GM19372 (cell line): Measurements from ENCODE around the gene KIFAP3.

Source experiments
- ATAC-seq: cut with Tn5 transposase; IDR thresholded peaks from one replicate; pipeline ENCODE4 v1.9.1; 2021; ENCODE audit warnings: mild to moderate bottlenecking, low read depth, moderate library complexity; ENCODE audit not compliant: unreplicated experiment

The KIFAP3 gene

DNA sequence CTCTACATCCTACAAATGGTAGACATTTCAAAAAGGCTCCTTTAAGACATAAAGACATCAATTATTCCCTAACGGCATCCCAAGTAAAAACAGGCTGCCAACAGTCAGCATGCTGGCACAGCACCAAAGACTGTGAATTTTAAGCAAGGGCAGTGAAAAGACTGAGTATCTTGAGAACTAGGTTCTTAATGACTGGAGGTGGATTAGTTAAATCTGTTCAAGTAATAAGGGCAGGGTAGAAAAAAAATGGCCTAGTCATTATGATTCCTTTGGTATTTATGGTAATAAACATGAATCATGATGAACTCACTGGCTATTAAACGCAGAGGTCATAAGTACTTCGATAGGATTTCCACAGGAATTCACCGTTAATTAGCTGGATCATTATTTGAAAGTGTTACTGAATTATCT is 75.2 kb downstream of the KIFAP3 start:
- no peak for ATAC-seq

GRCh38 chr1:169995993-169996392 is 78.5 kb downstream of the KIFAP3 start:
- ATAC-seq: no peak

DNA sequence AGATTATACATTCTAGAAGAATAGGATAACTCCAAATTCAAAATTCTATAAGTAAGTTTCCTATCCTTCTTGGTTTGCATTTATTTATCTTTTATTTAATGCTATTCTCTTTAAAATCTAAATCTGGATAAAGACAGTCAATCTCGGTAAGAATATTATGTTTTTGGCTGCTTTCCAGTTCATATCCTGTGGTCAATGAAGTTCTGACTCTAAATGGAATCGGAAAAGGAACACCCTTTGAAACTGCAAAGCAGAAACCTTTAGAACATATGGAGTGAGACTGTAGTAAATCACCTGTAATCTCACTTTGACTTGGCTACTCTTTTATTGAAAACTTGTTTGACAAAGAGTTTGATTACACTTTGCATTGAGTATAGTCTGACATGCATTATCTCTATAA is 85.2 kb downstream of the KIFAP3 start:
- ATAC-seq: no peak

- no peak for ATAC-seq
Measured at GRCh38 chr1:169985757-169986156, 88.7 kb downstream of the KIFAP3 start.

GRCh38 chr1:169974067-169974466 is 100.4 kb downstream of the KIFAP3 start:
- no peak for ATAC-seq

GRCh38 chr1:169970114-169970513 is 104.4 kb downstream of the KIFAP3 start:
- no peak for ATAC-seq

DNA sequence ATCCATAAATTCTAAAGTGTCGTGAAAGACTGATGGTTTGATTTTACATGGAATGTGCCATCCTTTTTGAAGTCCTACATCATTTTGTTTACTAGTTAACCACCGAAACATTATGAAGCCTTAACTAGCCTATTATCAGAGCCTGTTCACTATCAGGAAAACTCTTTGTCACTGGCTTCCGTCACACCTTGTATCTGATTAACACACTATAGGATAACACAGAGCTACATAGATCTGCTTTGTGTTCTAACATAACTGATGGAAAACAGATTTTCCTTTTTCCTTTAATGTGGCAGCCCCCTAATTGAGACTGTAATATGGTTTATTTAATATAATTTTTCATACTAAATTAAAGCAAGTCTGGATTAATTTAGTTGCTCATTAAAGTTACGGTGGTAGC is 106.3 kb downstream of the KIFAP3 start:
- ATAC-seq: no peak

DNA sequence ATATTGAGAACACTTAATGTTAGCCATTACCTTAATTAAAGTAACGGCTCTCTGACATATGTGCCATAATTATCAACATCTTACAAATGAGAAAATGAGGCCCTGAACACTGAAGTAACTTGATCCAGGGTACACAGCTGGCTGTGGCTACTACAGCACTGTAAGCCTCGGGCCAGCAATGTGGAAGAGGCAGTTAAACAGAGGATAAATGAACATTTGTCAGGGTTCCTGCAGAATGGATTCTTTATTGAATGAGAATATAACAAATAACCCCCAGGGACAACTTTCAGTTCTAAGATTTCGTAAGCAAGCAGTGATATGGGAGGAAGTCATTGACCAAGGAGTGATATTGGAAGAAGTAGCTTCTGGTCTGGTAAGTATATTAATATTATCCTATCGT is 110.3 kb downstream of the KIFAP3 start:
- ATAC-seq: no peak

DNA sequence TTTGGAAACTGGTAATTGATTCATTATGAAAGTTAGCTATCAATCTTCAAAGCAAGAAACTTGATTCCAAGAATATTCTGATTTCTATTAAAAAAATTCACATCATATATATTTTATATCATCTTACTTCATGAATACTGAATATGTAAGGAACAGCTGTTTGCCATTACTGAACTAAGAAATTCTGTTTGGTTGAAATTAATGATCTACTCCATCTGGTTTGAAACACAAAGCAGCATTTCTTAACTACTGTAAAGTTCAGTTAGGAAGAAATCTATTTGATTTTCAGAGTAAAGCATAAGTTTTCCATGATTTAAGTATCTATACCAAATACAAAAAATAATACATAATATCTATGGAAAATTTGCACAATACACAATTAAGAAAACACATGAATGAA is 114.8 kb downstream of the KIFAP3 start:
- no peak for ATAC-seq

- no peak for ATAC-seq
Measured at GRCh38 chr1:169958987-169959386, 115.5 kb downstream of the KIFAP3 start.

DNA sequence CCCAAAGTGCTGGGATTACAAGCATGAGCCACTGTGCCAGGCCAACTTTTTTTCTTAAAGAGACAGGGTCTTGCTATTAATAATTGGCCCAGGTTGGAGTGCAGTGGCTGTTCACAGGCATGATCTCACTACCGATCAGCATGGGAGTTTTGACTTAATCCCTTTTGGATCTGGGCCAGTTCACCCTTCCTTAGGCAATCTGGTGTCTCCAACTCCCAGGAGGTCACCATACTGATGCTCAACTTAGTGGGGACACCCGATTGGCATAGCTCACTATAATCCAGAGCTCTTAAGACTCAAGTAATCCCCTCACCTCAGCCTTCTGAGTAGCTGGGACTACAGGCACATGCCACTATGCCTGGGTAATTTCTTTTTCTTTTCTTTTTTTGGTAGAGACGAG is 116.6 kb downstream of the KIFAP3 start:
- ATAC-seq: no peak

- no peak for ATAC-seq
Measured at GRCh38 chr1:169951108-169951507, 123.4 kb downstream of the KIFAP3 start.

- no peak for ATAC-seq
Measured at GRCh38 chr1:169949139-169949538, 125.4 kb downstream of the KIFAP3 start.

DNA sequence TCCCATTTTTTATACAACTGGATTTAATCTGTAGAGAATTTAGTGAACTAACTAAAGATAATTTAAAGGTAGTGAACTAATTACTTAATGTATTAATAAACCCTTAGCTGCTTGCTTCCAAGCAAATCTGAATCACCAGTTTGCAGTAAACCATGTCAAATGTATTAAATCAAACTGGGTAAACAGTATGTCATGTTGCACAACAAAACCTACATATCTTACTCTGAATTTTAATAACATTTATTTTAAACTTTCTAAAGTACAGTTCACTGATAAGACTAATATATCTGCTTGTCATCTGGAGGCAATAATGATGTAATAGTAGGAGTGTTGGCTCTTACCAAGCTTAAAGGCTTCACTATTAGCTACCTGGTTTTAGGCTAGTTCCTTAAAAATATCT is 128.3 kb downstream of the KIFAP3 start:
- ATAC-seq: no peak

GRCh38 chr1:169945181-169945580 is 129.3 kb downstream of the KIFAP3 start:
- ATAC-seq: no peak

DNA sequence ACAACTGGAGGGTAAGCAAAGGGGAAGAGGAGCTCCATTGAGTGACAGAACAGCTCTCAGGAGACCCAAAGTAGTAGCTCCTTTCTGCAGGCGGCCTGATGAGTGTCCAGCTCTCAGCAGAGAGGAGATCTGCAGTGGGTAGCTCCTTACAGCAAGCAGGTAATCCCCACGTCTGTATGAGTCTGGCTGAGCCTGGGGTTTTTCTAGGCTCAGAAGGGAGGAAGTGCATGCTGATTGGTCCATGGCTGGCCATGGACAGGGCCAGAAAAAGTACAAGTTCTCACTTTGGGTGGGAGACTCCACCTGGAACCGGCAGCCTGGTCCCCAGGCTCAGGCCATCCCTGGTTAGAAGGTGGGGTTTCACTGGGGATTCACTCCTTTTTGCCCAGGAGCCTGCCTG is 129.9 kb downstream of the KIFAP3 start:
- ATAC-seq: no peak

DNA sequence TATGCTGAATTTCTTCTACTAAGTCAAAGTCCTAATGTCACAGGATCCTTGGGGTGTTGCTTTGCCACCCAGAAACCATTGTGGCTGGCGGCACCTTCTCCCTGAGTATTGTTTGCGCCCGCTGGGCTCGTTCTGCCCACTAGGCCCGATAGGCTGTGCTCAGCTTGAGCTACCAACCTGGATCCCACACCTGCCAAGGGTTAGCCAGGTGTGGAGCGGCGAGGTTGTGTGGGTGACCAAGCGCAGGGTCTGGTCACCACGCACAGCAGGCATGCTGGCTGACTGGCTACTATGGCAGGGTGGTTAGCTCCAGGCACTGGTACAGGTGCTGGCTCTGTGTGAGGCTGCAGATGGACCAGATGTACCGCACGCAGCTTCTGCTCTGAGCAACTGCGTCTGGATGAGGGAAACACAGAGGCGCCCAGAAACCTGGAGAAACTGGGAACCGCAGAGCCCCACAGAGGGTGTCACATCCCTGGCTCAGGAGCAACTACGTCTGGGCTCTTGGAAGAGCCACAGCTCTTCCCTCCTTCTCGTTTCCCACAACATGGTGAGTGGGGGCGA is 130.4 kb downstream of the KIFAP3 start:
- no peak for ATAC-seq

DNA sequence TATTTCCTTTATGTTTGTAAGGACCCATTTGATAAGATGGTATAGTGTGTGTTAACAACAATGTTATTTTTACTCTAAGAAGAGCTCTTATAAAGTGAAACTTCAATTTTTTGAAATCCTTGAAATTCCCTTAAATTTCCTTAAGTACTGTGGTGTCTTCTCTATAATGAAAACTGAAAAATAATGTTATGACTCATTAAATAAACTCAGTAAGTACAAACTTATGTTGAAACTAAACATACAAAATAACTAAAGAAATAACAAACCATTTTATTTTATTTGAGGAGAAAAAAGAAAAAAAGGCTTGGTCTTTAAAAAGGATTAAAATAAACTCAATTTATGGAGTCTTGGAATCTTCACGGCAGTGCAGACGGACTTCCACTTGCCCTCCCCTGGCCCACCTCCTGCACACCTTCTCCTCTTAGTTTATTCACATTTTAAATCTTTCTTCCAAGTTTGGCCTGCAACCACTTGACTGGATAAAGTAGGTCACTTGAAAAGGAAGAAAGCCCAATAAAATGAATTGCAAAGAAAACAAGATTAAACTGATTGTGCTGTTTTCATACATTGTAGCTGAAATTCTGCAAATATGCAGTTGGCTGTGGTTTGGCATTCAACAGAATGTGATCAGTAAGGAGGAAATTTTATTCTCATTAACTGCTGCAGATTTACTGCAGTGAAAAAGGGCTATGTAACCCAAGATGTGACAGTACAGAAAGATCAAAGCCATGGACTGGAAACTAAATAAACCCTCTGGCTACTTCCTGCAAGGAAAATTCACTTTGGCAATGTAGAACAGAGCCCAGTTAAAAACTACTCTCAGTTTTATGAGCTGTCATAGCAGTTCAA is 132.3 kb downstream of the KIFAP3 start:
- ATAC-seq: no peak

DNA sequence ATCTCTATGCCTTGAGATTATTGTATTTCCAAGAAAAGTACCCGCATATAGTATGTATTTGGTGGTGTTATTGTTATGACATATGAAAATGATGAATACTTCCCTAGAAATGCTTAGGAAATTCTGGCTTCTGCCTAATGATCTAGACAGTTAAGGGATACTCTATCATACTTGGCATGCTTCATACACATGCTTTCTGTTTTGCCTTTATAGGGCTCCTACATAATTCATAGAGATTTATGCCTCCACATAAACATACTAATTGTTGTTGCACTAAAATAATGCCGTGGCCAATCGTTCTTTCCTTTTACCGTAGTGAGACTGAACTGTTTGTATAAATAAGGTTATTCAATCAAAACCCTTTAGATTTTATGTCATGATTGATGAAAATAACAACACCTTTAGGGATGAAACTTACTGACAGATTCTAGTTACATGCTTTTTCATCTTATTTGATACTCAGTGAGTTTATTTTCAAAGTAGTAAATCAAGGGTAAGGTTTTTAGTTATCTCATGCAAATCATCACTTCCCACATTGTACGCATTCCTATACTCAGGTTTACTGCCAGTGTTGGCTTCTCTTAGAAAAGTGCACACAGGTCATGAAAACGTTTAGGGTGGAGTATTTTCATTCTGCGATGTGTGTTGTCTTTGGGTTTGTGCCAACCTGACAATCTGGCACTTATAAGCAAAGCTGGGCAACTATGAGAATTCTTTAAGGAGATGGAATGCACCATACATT is 140.3 kb downstream of the KIFAP3 start:
- ATAC-seq: no peak

DNA sequence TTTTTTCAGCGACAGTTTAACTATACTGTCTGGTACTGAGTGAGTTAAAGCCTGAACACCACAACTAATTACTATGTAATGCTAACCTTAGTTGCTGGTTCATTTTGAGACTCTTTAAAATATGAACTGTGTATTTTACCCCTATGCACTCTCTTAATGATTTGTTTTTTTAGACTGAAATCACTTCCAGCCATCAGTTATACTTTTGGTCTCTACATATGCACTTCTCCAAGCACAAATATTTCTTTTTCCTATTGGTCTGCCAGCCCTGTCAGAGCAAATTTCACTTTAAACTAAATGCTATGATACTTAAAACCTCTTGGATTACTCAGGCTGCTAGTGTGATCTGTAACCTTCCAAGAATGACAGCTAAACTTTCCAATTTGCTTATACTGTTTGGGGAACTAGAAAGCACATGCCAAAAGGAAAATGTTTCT is 142.7 kb downstream of the KIFAP3 start:
- ATAC-seq: no peak

DNA sequence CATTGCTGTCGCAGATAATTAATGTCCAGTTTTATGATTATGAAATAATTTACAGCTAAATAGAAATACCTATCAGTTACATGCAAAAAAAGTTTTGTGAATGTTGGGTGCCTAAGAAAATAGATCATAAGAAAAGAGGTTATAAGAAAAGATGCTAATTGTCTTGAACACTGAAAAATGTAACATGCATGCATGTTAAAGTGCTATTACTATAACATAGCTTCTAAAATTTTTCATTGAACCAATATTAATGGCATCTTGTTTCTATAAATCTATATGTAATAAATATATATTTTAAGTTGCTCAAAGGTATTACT is 145.3 kb downstream of the KIFAP3 start:
- no peak for ATAC-seq
